Fibroblast of pulmonary artery (primary cell): ENCODE data around the gene VPS4B.
A peak's percentile ranks its signal among the peaks of the same experiment; 100 is the strongest.

Experiments used
- DNase-seq: peaks from one replicate; pipeline ENCODE4 v3.0.0-alpha.2; 2010; ENCODE audit warnings: low read depth
- H3K4me3 ChIP-seq: replicated peaks from 2 replicates; pipeline ENCODE4 v1.5.1; 2011; ENCODE audit warnings: low read depth, mild to moderate bottlenecking, control low read depth, low read length, moderate library complexity
- TF ChIP-seq, protein P1 (sequence below): IDR thresholded peaks from 2 replicates; pipeline ENCODE4 v1.5.1; 2011; ENCODE audit warnings: mild to moderate bottlenecking, control low read depth, low read length, inconsistent platforms; ENCODE audit errors: missing control alignments

The VPS4B gene

DNA sequence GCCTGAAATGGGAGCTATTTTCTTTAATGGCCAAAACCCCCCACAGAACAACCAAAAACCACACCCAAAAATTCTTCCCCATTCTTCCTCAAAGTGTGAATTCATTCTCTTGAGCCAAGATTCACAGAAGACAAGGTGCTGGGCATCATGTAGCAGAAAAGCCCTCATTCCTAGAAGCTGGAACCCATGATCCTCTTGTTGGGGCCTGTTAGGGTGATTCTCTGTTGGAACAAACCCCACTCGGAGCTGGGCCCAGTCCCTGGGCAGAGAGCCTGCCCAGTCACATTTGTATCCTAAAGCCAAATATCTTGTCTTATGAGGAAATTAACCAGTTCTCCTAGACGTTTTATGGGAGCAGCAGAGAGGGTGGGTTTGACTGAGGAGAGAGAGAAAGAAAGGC lies 22.8 kb upstream of the VPS4B start:
- no peak overlapping the region for H3K4me3 ChIP-seq

DNA sequence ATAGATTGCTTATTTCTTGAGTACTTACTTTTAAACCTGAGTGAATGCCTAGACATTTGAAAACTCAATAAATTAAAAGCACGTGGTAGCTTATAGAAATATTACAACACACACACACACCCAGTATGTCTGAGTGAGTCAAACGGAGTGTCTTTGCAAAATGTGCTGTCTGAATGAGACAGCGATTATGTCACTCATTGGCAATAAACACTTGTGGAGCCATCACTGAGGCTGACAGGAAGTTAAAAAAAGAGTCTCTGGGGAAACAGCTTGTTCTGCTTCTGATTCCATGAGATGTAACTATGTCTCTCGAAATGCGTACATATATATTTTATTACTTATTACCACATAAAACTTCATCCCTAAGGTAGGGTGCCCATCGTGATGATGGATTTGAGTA lies 22.3 kb upstream of the VPS4B start:
- H3K4me3 ChIP-seq, result no peak overlapping the region
- peak; percentile 72 for DNase-seq
- TF ChIP-seq, protein P1, sequence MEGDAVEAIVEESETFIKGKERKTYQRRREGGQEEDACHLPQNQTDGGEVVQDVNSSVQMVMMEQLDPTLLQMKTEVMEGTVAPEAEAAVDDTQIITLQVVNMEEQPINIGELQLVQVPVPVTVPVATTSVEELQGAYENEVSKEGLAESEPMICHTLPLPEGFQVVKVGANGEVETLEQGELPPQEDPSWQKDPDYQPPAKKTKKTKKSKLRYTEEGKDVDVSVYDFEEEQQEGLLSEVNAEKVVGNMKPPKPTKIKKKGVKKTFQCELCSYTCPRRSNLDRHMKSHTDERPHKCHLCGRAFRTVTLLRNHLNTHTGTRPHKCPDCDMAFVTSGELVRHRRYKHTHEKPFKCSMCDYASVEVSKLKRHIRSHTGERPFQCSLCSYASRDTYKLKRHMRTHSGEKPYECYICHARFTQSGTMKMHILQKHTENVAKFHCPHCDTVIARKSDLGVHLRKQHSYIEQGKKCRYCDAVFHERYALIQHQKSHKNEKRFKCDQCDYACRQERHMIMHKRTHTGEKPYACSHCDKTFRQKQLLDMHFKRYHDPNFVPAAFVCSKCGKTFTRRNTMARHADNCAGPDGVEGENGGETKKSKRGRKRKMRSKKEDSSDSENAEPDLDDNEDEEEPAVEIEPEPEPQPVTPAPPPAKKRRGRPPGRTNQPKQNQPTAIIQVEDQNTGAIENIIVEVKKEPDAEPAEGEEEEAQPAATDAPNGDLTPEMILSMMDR, result no peak

More for the DNA sequence above, 22.8 kb upstream of the VPS4B start:
- DNase-seq, result no peak
- TF ChIP-seq, protein P1, result no peak

DNA sequence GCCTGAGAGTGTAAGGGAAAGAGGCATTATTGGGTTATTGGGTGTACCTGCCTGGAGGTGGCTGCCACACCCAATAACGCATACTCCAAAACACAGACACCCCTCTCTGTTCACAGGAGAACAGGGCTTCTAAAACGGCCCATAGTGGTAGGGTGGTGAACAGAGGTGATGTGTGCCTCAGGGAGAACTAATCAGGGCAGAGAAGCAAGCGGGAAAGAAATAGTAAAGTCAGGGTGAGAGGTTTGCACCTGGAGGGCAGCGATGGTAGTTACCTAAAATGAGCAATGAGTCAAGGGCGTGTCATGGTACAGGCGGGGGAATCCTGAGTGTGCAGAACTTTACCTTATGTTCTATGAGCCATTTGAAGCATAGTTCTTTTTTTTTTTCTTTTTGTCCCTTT lies 21.6 kb upstream of the VPS4B start:
- TF ChIP-seq, protein P1, result no peak
- DNase-seq, result no peak
- no peak overlapping the region for H3K4me3 ChIP-seq

DNA sequence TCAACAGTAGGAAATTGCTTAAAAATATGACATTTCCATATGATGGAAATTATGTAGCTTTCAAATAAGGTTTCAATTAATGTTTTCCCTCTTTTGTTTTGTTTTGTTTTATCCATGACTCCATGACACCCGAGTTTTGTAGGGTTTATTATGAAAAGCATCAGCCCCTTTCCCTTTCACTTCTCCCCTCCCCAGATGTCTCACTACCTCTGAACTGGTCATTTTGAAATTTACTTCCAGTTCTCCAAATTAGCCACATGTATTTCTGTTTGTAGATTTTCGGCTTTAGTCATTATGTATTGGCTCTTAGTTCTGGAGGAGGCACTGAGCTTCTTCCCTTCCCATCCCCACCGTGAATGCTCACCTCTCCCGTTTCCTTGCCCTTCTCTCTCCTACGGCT lies 18.6 kb upstream of the VPS4B start:
- H3K4me3 ChIP-seq, result no peak overlapping the region
- TF ChIP-seq, protein P1, result no peak
- no peak for DNase-seq

DNA sequence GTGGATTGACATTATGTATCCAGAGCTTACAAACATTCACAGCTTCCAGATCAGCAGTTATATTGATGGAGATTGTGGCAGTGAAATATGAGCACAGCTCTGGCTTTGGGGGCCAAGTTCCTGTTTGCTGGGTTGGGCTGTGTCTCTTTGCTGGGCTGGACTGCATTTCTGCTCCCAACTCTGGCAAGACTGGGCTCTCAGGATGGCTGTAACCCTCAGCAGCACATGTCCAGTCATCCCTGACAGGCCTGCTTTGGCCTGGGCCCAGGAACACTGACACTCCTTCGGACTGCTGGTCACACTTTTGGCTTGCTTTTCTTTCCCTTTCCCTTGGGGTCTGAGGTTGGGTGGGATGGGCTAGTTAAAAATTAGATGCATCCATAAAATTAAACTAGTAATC lies 17.9 kb upstream of the VPS4B start:
- no peak overlapping the region for H3K4me3 ChIP-seq
- TF ChIP-seq, protein P1, result no peak
- DNase-seq, result peak; percentile 8

DNA sequence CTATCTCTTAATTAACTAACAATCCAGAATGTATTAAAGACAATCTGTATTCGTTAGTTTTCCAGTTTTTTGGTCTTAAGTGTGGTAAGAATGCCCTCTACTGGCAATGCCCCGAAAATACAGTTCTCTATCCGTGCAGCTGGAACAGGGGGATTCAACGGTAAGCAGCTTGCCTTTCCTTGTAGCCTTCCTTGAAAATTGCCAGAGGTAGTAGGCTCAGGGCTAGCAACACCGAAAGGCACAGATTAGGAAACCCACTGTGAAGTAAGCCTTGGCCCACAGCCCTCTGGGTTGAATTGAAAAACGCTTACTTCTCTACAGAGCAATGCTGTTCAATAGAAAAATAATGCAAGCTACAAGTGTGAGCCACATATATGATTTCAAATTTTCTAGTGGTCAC lies 17.1 kb upstream of the VPS4B start:
- no peak overlapping the region for H3K4me3 ChIP-seq
- TF ChIP-seq, protein P1, result peak; percentile 85
- peak; percentile 83 for DNase-seq

DNA sequence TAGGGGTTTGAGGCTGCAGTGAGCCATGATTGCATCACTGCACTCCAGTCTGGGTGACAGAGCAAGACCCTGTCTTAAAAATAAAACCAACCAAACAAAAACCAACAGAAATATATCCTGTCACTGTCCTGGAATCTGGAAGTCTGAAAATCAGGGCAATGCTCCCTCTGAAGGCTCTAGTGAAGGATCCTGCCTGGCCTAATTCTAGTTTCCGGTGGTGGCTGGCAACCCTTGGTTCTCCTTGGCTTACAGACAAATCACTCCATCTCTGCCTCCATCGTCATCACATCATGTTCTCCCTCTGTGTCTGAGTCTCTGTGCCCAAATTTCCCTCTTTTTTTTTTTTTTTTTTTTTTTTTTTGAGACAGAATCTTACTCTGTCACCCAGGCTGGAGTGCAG lies 15.9 kb upstream of the VPS4B start:
- H3K4me3 ChIP-seq, result no peak overlapping the region
- DNase-seq, result no peak
- TF ChIP-seq, protein P1, result no peak
